Esophagus squamous epithelium (tissue), 4 donors: ENCODE results near the gene PSORS1C1.
"Not testable (repeated sequence)": the region's sequence is repeated elsewhere in the genome, so short reads cannot be mapped to it uniquely, and the experiment has no call there.

Experiments used
- CTCF ChIP-seq, 6 experiments: fragments of 450-650 bp in 4 of 6; fragments of 200-600 bp in 2 of 6; sonication (generic) in 2 of 6; IDR thresholded peaks; one replicate each; pipeline ENCODE4 v1.5.1; 2016 to 2019; ENCODE audit warnings: antibody characterized with exemption in 6 of 6, mild to moderate bottlenecking in 4 of 6, moderate library complexity in 4 of 6
- POLR2A ChIP-seq, 4 donors: fragments of 450-650 bp; IDR thresholded peaks; one replicate each; pipeline ENCODE4 v1.6.1; 2017; ENCODE audit warnings: antibody characterized with exemption in 4 of 4, mild to moderate bottlenecking in 4 of 4, moderate library complexity in 3 of 4

- not testable (repeated sequence) for TF ChIP-seq CTCF, POLR2A (IDR thresholded peaks at IDR 0.05)
Measured at GRCh38 chr6:31067891-31068668, 46.5 kb upstream of the PSORS1C1 start.
